NCI-H1092 treated with DMSO at 0.1 percent for 48 hours (cell line): ENCODE results near the gene GUSB.
"Not testable (repeated sequence)": the region's sequence is repeated elsewhere in the genome, so short reads cannot be mapped to it uniquely, and the experiment has no call there.

ENCODE experiments used
- DNase-seq: peaks from one replicate; lab custom pipeline; 2025; lab: John Stamatoyannopoulos, UW

The GUSB gene

DNA sequence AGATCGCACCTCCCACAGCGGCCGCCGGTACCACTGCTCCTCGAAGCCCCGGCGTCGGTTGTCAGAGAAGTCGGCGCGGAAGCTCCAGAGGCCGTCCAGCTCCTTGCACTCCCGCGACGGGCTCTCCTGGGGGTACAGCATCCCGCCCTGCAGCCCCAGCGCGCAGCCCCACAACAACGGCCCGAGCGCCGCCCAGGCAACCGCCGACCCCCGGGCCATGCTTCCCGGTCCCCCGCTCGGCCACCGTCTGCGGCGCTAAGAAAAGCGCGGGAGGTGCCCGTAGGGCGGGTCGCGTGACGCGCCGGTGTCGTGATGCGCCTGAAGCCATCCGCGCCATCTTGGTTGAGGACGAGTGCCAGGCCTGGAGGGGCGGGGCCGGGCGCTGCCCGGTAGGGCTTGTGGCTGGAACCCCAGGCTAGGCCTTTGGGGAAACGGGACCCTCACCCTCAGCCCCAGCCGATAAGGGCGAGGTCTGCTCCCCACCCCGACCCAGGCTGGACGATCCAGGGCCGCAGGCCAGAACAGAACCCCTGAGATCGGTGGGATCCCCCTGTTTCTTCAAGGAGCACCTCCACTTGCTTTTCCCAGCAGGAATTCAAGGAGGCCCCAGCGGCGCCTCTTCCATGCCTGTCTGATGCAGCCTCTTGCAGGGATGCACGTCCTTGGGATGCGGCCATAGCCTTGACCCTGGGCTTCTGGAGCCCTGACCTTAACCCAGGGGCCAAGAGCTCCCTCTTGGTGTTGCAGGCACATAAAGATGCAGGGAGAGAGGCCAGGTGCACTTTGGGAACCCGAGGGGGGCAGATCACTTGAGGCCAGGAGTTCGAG, at the start of gene GUSB:
TSS of gene GUSB (minus strand) at position 249 of the 828 bp plus-strand sequence. CDS start at position 219, 30 bp downstream.
- peak; percentile 92 for DNase-seq

DNA sequence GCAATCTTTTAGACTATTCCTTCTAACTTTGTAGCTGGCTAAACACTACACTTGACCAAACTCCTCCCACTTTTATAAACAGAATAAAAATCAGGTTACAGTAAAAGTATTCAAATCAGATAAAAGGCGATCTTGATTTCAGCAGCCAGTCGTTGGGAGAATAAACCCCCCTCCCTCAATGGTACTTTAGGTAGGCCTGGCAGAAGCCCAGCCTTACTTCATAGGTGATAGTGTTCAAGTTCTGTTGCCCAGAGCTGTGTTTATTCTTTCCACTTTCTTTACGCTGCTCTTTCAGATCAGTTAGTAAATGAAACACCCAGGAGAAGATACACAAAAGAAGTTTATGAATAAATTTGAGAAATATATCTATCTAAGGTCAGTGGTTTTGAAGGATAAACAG, 46.3 kb upstream of the GUSB start:
- DNase-seq: not testable (repeated sequence)

DNA sequence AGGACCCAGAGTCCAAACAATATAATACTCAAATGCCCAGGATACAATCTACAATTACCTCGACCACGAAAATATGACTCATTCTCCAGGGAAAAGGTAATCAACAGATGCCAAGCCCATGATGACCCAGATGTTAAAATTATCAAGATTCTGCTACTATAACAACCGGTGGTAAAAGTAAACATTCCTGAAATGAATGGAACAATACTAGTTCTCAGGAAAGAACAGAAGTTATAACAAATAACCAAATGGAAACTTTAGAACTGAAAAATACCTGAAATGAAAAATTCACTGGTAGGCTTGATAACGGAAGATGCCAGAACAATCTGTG, 34.1 kb upstream of the GUSB start:
- DNase-seq: no peak

DNA sequence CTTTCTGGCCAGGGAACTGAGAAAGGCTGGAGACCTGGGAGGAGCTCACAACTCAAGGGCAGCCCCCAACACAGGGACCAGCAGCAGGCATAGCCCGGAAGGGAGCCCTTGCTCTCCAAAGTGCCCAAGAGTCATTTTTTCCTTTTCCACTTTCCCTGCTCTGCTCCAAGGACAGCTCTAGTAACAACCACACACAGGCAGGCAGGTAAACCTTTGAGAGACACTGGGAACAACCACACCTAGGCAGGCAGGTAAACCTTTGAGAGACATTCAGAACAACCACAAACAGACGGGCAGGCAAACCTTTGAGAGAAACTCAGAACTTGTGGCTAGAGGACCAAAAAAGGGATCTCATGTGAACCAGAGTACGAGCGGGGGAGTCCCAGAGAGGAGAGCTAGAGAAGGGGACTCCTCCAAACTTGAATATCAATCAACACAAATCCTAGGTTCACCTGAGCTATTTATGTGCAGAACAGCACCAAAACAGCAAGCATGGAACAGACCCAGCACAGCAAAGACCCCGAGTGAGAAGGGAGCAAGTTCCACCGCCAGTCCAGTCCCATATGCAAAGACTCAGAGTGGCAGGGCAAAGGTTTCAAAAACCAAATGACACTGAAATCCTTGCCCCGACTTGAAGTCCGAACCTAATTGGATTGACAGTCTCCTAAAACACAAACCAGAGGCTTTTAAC, 33.6 kb upstream of the GUSB start:
- DNase-seq: no peak

DNA sequence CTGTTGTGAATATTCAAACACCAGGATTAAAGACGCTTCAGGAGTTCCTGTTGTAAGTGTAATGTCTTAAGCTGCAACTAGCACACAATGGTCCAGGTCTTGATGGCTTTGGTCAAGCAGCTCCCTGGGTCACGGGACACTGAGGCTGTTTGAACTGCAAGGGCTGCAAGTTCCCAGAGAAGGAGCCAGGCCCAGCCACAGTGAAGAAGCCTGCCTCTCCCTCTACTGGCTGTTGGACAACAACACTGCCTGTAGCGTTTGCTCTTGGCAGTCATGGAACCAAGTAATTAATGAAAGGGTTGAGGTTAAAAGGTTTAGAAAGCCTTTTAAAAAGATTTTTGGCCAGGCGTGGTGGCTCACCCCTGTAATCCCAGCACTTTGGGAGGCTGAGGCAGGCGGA, 31.9 kb upstream of the GUSB start:
- DNase-seq: no peak

DNA sequence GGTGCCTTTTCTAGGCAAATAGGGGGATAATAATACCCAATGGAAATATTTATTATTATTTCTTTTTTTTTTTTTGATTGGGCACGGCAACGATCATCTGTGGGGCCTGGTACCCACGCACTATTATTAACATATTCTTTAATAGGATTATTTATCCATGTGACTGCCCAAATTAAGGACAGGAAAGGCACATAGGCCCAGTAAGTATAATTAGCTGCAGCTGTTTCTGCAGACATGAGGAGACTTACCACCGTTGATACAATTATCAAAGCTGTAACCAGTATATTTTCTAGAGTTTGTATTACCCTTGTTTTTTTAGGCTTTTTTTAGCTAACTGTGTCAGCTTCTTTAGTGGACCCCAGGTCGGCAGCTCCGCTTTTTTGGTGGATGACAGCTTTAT, 25.2 kb upstream of the GUSB start:
- DNase-seq: no peak

DNA sequence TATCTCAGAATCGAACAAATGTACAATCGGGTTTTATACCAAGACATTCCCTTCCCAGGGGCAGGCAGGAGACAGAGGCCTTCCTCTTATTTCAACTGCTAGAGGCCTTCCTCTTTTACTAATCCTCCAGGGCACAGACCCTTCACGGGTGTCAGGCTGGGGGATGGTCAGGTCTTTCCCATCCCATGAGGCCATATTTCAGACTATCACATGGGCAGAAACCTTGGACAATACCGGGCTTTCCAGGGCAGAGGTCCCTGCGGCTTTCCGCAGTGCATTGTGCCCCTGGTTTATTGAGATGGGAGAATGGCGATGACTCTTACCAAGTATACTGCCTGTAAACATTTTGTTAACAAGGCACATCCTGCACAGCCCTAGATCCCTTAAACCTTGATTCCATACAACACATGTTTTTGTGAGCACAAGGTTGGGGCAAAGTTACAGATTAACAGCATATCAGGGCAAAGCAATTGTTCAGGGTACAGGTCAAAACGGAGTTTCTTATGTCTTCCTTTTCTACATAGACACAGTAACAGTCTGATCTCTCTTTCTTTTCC, 23.2 kb upstream of the GUSB start:
- not testable (repeated sequence) for DNase-seq

DNA sequence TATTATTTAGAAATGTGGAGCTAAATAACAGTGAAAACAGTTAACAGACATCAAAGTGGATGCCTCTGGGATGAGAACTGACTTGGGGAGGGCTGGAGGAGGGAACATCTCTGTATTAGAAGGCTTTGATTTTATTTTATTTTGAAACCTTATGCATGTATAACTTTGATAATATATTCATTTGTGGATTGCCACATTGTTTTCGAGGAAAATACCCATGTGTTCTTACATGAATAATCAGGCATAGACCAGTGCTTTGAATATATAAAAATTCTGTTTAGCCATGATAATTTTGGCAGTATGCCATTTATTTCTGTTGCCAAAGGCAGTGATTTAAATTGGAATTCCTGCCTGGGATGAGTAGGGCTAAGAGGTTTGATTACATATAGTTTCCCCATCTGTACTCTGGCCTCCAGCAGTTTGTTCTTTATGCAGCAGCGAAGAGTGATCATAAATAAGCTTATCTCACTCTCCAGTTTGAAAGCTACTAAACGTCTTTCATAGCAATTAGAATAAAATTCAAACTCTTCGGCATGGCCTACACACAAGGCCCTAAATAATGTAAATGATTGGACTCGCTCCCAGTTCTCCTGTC, 18.9 kb upstream of the GUSB start:
- DNase-seq: not testable (repeated sequence)

DNA sequence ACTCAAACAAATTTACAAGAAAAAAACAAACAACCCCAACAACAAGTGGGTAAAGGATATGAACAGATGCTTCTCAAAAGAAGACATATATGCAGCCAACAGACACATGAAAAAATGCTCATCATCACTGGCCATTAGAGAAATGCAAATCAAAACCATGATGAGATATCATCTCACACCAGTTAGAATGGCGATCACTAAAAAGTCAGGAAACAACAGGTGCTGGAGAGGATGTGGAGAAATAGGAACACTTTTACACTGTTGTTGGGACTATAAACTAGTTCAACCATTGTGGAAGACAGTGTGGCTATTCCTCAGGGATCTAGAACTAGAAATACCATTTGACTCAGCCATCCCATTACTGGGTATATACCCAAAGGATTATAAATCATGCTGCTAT, 13.0 kb upstream of the GUSB start:
- DNase-seq: not testable (repeated sequence)

DNA sequence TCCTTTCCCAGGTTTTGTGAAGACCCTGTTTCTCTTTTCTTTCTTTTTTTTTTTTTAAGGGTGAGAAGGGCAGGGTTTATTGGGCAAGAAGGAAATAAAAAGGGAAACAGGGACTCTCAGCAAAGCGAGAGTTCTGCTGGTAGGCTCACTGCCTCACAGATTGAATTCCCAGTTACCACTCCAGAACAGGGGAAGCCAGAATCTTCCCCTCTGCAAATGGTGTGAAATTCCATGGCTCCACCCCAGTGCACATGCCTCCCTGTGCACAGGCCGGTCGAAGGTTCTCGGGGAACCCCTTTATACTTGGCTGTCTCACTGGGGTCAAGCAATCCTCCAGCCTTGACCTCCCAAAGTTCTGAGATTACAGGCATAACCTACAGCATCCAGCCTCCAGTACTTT, 10.5 kb upstream of the GUSB start:
- no peak for DNase-seq

DNA sequence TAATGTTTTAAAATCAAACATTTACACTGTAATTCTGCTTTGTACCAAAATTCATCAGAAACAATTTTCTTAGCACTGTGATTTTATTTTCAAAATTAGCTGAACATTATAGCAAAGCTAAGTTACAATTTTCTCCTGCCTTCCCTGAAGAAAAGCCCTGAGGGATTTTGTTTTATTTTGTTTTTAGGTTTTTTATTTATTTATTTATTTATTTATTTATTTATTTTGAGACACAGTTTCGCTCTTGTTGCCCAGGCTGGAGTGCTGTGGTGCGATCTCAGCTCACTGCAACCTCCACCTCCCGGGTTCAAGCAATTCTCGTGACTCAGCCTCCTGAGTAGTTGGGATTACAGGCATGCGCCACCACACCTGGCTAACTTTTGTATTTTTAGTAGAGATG, 9.8 kb upstream of the GUSB start:
- not testable (repeated sequence) for DNase-seq

DNA sequence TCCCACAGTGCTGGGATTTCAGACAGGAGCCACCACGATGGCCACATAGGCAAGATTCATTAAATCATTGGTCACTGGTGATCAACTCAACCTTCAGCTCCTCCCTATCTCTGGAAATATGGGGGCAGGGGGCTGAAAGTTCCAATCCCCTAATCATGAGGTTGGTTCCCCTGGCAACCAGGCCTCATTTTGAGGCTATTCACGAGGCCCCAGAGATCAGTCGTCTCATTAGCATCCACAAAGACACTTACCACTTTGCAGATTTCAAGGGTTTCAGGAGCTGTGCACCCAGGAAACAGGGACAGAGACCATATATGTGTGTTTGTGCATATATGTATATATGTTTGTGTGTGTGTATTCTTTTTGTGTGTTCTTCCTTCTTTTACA, 7.7 kb upstream of the GUSB start:
- peak; percentile 7 for DNase-seq

DNA sequence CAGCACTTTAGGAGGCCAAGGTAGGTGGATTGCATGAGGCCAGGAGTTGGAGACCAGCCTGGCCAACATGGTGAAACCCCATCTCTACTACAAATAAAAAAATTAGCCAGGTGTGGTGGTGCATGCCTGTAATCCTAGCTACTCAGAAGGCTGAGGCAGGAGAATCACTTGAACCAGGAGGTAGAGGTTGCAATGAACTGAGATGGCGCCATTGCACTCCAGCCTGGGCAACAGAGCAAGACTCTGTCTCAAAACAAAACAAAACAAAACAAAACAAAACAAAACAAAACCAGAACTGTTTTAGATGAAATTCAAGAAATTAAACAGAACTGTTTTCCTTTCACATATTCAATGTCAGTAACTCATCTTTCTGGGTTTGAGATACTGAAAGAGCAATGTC, 6.5 kb upstream of the GUSB start:
- DNase-seq: not testable (repeated sequence)

DNA sequence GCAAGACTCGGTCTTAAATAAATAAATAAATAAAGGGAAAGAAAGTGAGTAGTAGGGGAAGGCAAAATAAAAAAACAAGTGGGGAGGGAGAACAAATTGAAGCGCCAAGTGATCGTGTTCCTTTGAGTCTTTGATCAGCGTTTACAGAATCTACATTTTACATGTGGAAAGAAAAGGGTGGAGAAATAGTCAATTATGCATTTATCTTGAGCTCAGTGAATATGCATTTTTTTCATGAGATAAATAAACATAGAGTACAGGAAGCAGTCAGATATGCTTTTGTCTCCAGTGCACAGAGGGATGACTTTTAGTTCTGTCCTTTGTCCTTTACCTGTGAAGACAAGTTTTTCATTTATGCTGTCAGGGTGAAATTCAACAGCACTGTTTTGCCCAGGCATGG, 6.1 kb upstream of the GUSB start:
- DNase-seq: no peak

DNA sequence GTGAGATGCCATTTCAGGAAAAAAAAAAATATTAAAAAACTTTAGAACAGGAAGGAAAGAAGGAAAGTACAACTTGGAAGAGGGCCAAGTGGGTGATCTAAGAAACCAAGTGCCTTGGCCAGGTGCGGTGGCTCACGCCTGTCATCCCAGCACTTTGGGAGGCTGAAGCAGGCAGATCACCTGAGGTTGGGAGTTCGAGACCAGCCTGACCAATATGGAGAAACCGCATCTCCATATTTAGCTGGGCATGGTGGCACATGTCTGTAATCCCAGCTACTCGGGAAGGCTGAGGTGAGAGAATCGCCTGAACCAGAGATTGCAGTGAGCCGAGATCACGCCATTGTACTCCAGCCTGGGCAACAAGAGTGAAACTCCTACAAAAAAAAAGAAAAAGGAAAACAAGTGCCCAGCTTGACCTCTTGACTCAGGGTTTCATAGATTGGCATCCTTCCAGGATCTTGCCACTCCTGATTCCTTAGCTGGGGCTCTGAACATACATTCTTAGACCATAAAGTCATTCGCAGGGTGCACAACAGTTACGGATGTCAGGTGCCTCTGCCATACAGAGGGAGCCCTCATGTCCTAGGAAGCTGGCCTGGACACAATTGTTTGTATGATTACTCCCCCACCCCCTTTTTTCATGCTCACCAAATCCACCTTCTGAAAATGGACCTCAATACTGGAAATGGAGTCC, 2.1 kb upstream of the GUSB start:
- DNase-seq: no peak

DNA sequence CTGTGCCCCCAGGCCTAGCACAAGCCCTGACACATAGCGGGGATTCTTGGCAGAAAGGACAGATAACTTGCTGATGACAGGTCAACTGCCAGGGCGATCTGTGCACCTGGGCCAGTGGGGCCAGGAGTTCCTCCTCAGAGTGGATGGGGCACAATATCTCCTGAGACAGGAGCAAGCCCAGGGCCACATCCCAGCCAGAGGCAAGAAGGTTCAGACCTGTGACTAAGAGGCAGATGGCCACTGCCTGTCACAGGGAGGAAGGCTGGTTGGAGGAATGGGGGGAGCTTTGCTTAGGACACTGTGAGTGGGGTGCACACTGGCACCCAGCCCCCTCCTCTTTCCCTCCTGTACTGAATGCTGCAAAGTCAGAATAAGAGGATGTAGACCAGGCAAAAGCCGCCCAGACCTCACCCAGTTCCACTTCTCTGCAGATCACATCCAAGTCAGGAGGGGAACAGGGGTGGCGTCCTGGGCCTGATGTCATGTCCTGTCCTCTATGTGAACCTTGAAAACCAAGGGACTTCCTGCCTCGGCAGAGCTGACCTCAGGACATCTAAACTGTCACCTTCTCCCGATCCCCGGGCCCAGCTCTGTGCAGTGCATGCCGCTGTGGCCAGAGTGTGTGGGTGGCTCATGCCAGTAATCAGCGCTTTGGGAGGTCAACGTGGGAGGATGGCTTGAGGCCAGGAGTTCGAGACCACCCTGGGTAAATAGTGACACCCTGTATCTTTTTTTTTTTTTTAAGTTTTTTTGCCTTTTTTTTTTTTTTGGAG, 1.3 kb downstream of the GUSB start:
- no peak for DNase-seq

DNA sequence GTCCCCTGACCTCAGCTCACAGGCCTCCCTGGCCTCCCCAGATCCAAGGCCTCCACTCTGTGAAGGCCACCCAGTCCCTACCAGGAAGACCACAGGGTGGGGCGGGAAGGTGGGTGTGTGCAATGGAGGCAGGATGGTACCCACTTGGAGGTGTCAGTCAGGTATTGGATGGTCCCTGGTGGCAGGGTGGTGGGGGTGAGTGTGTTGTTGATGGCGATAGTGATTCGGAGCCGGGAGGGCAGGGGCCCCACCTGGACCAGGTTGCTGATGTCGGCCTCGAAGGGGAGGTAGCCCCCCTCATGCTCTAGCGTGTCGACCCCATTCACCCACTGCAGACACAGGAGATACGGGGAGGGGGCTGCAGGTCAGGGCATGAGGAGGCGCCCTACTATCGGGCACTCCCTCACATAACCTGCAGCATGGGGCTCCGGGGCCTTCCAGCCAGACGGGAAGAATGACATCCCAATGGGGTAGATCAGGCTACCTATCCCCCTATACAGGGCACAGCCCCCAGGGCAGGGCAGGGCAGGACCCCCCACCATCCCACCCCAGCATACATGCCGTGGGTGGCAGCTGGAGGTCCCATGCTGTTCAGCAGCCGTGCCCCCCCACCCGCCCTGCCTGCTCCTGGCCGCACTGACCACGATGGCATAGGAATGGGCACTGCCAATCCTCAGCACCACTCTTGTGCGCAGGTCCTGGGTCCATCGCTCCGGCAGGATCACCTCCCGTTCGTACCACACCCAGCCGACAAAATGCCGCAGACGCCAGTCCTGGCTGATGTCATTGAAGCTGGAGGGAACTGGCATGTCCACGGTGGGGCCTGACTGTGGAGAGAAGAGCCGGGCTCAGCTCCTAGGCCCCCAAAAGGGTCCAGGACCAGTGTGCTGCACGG, 2.2 kb downstream of the GUSB start:
- no peak for DNase-seq

DNA sequence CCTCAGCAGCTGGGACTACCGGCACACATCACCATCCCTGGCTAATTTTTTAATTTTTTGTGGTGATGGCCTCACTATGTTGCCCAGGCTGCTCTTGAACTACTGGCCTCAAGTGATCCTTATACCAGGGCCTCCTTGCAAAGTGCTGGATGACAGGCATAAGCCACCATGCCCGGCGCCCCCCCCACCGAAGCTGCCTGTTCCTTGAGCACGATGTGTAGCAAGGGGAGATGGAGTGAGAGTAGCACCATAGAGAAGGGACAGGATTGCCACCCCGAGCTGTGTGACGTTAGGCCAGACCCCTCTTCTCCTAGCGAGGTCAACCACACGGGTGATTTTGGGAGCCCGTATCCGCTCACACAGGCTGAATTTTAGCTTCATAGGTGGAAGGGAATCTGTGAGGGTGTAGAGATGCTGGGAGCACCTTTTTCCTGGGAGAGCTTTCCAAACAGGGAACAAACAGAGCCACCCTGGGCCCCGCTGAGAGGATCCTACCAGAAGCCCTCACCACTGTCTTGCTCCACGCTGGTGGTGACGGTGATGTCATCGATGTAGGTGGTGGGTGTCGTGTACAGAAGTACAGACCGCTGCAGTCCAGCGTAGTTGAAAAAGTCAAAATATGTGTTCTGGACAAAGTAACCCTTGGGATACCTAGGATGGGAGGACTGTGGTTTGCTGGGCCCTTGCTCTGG, 3.0 kb downstream of the GUSB start:
- DNase-seq: no peak

DNA sequence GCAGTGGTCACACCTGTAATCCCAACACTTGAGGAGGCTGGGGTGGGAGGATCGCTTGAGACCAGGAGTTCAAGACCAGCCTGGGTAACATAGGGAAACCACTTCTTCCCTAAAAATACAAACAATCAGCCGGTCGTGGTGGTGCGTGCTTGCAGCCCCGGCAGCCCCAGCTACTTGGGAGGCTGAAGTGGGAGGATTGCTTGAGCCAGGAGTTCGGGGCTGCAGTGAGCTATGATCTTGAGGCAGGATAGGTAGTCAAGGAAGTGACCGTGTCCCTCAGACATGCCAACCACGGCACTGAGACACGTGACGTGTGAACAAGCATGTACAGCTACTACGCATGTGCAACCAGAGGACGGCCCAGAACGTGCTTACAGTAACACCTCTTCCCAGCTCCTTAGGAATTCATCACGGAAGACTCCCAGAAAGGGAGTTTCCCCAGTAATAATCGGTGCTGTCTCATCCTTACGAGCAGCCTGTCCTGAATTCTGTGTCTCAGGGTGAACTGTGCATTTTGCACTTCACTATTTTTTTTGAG, 5.3 kb downstream of the GUSB start:
- DNase-seq: no peak
